Measurements from ENCODE around the gene IFNA10.

- TF ChIP-seq, protein P1, sequence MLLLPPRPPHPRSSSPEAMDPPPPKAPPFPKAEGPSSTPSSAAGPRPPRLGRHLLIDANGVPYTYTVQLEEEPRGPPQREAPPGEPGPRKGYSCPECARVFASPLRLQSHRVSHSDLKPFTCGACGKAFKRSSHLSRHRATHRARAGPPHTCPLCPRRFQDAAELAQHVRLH (tag by site-specific recombination; IDR thresholded peaks at IDR 0.05) = no peak
- no peak for TF ChIP-seq SALL2 (tag by site-specific recombination; IDR thresholded peaks at IDR 0.05; ENCODE audit: borderline replicate concordance)
- TF ChIP-seq, protein P2, sequence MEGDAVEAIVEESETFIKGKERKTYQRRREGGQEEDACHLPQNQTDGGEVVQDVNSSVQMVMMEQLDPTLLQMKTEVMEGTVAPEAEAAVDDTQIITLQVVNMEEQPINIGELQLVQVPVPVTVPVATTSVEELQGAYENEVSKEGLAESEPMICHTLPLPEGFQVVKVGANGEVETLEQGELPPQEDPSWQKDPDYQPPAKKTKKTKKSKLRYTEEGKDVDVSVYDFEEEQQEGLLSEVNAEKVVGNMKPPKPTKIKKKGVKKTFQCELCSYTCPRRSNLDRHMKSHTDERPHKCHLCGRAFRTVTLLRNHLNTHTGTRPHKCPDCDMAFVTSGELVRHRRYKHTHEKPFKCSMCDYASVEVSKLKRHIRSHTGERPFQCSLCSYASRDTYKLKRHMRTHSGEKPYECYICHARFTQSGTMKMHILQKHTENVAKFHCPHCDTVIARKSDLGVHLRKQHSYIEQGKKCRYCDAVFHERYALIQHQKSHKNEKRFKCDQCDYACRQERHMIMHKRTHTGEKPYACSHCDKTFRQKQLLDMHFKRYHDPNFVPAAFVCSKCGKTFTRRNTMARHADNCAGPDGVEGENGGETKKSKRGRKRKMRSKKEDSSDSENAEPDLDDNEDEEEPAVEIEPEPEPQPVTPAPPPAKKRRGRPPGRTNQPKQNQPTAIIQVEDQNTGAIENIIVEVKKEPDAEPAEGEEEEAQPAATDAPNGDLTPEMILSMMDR (tag by site-specific recombination; IDR thresholded peaks at IDR 0.05) = no peak
- no peak for TF ChIP-seq ZNF521 (tag by site-specific recombination; IDR thresholded peaks at IDR 0.05)
- TF ChIP-seq, protein P3, sequence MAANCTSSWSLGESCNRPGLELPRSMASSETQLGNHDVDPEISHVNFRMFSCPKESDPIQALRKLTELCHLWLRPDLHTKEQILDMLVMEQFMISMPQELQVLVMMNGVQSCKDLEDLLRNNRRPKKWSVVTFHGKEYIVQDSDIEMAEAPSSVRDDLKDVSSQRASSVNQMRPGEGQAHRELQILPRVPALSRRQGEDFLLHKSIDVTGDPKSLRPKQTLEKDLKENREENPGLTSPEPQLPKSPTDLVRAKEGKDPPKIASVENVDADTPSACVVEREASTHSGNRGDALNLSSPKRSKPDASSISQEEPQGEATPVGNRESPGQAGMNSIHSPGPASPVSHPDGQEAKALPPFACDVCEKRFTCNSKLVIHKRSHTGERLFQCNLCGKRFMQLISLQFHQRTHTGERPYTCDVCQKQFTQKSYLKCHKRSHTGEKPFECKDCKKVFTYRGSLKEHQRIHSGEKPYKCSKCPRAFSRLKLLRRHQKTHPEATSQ (tag by site-specific recombination; IDR thresholded peaks at IDR 0.05) = no peak
- no peak for TF ChIP-seq ZNF214 (tag by site-specific recombination; IDR thresholded peaks at IDR 0.05; ENCODE audit: borderline replicate concordance)
- no peak for TF ChIP-seq SETDB1 (IDR thresholded peaks at IDR 0.05; ENCODE audit: insufficient read length, low read length)
- no peak for TF ChIP-seq SP7 (tag by site-specific recombination; IDR thresholded peaks at IDR 0.05)
- TF ChIP-seq ZNF140 (tag by site-specific recombination; IDR thresholded peaks at IDR 0.05) = no peak
- no peak for TF ChIP-seq ZNF239 (tag by site-specific recombination; IDR thresholded peaks at IDR 0.05)
- no peak for TF ChIP-seq ZNF274 (IDR thresholded peaks at IDR 0.05; ENCODE audit: low read length)
- no peak for TF ChIP-seq ZNF274 (tag by site-specific recombination; IDR thresholded peaks at IDR 0.05; ENCODE audit: borderline replicate concordance)
- no peak for TF ChIP-seq ZFP69B (tag by site-specific recombination; IDR thresholded peaks at IDR 0.05)
- no peak for TF ChIP-seq ZEB2 (tag by site-specific recombination; IDR thresholded peaks at IDR 0.05)
- no peak for TF ChIP-seq ZNF791 (tag by site-specific recombination; IDR thresholded peaks at IDR 0.05)
These were observed 26.3 kb upstream of the IFNA10 start for GRCh38 chr9:21233258-21233657.

All from HEK293 (cell line).